ENCODE measurements around the gene UQCR10.
A peak's percentile ranks its signal among the peaks of the same experiment; 100 is the strongest.

- TF ChIP-seq MXI1 (IDR thresholded peaks at IDR 0.05; ENCODE audit: borderline replicate concordance, low read depth, low read length): no peak
- no peak for TF ChIP-seq CTCF (conservative IDR thresholded peaks at IDR 0.05; ENCODE audit: low read depth, low read length)
- TF ChIP-seq POLR2A (IDR thresholded peaks at IDR 0.05; ENCODE audit: low read depth, low read length): peak; percentile 37; the same call in 1 of the 2 replicates
- no peak for TF ChIP-seq RAD21 (IDR thresholded peaks at IDR 0.05; ENCODE audit: low read length)
Measured at GRCh38 chr22:29766632-29767170, 468 bp upstream of the UQCR10 start, which contains the start of gene ZMAT5.
